Smooth muscle cell (in vitro differentiated cells): ENCODE measurements around the gene ZNF184. TPM values are rescaled to one million over a fixed set of nuclear protein-coding genes. Genes with fewer than 3 reads are reported as not detected.

Source experiments
- DNase-seq: peaks from one replicate; lab custom pipeline; 2025; ENCODE audit not compliant: unreplicated experiment; lab: John Stamatoyannopoulos, UW
- H2AFZ ChIP-seq: fragments of 200-600 bp; sonication (generic); 2 replicates; pipeline ENCODE4 v1.6.0; 2016; ENCODE audit warnings: antibody characterized with exemption, low read depth, mild to moderate bottlenecking
- H3F3A ChIP-seq: fragments of 200-600 bp; sonication (generic); 2 replicates; pipeline ENCODE4 v1.6.0; 2017; ENCODE audit warnings: antibody characterized with exemption, low read depth
- H3K27ac ChIP-seq: fragments of 200-600 bp; sonication (generic); 2 replicates; pipeline ENCODE4 v1.5.1; 2016; ENCODE audit warnings: low read depth, mild to moderate bottlenecking
- H3K27me3 ChIP-seq: fragments of 200-600 bp; sonication (generic); 2 replicates; pipeline ENCODE4 v1.6.1; 2016; ENCODE audit warnings: low read depth, mild to moderate bottlenecking
- H3K36me3 ChIP-seq: fragments of 200-600 bp; sonication (generic); 2 replicates; pipeline ENCODE4 v1.5.1; 2016; ENCODE audit warnings: low read depth
- H3K4me1 ChIP-seq: fragments of 200-600 bp; sonication (generic); 2 replicates; pipeline ENCODE4 v1.5.1; 2016; ENCODE audit warnings: low read depth
- H3K4me2 ChIP-seq: fragments of 200-600 bp; sonication (generic); 2 replicates; pipeline ENCODE4 v1.6.0; 2016; ENCODE audit warnings: mild to moderate bottlenecking
- H3K4me3 ChIP-seq: fragments of 200-600 bp; sonication (generic); 2 replicates; pipeline ENCODE4 v1.5.1; 2016; ENCODE audit warnings: mild to moderate bottlenecking
- H3K79me2 ChIP-seq: fragments of 200-600 bp; sonication (generic); 2 replicates; pipeline ENCODE4 v1.6.0; 2016; ENCODE audit warnings: low read depth, mild to moderate bottlenecking
- H3K9ac ChIP-seq: fragments of 200-600 bp; sonication (generic); 2 replicates; pipeline ENCODE4 v1.6.0; 2016; ENCODE audit warnings: low read depth
- H3K9me3 ChIP-seq: fragments of 200-600 bp; sonication (generic); replicated peaks from 2 replicates; pipeline ENCODE4 v1.5.1; 2016; ENCODE audit warnings: low read depth
- H4K20me1 ChIP-seq: fragments of 200-600 bp; sonication (generic); 2 replicates; pipeline ENCODE4 v1.6.0; 2016; ENCODE audit warnings: low read depth
- CTCF ChIP-seq: fragments of 200-600 bp; sonication (generic); IDR thresholded peaks from 2 replicates; pipeline ENCODE4 v1.5.1; 2017; ENCODE audit warnings: borderline replicate concordance, mild to moderate bottlenecking, antibody characterized with exemption; ENCODE audit not compliant: insufficient read depth, poor library complexity, severe bottlenecking
- WGBS: methylation state at CpG from one replicate; pipeline ENCODE4 v1.1.7; 2016; ENCODE audit warnings: low lambda C conversion rate; 5-methylcytosine and 5-hydroxymethylcytosine counted together
- polyA plus RNA-seq: library from polyadenylated mRNA; unstranded; fragments of >200 nt; fragmentation: Nextera tagmentation; extraction: Ambion mirVana; gene quantifications from 2 replicates; pipeline ENCODE4 v1.2.1, GENCODE V29; 2016
- total RNA-seq: library from RNA; depleted of rRNA; stranded (reverse); fragments of >200 nt; gene quantifications from 2 replicates; pipeline ENCODE4 v1.2.3, GENCODE V29; 2014

Gene ZNF184
- total and polyA plus RNA-seq, 2 experiments from 2014 or later = 7.8 to 9.9 TPM

GRCh38 chr6:27468334-27468733, 4.6 kb downstream of the ZNF184 start:
- peak overlapping the region; percentile 54 for H3K4me2 ChIP-seq
- no peaks in the 10 kb centered on the region for H3F3A ChIP-seq
- peaks cover 14% of the 10 kb centered on the region for H3K4me1 ChIP-seq
- H3K79me2 ChIP-seq = peaks cover 35% of the 10 kb centered on the region
- no peak overlapping the region for H2AFZ ChIP-seq
- no peaks in the 10 kb centered on the region for H3K27me3 ChIP-seq
- DNase-seq = no peak
- no peak overlapping the region for H3K9ac ChIP-seq
- H3K4me3 ChIP-seq = no peak overlapping the region
- no peak overlapping the region for H3K27ac ChIP-seq
- peaks cover 27% of the 10 kb centered on the region for H3K36me3 ChIP-seq
- no peaks in the 10 kb centered on the region for H3K9me3 ChIP-seq
- no peaks in the 10 kb centered on the region for H4K20me1 ChIP-seq
- TF ChIP-seq CTCF = no peak

- Histone ChIP-seq H3K36me3 (peaks cover 100% of the 10 kb centered on the region), H4K20me1 (no peaks in the 10 kb centered on the region), H3K9ac (no peak overlapping the region), H2AFZ (no peak overlapping the region), H3K27ac (no peak overlapping the region), H3K4me2 (no peak overlapping the region), H3F3A (no peaks in the 10 kb centered on the region), H3K4me3 (no peak overlapping the region), H3K9me3 (peaks cover 96% of the 10 kb centered on the region), H3K4me1 (no peaks in the 10 kb centered on the region), H3K79me2 (no peaks in the 10 kb centered on the region), H3K27me3 (no peaks in the 10 kb centered on the region)
- no peak for TF ChIP-seq CTCF
- DNase-seq = no peak
- WGBS = 95% methylated on average over 3 of the region's 3 CpGs
These were observed 20.4 kb downstream of the ZNF184 start for GRCh38 chr6:27452496-27452897.

GRCh38 chr6:27451660-27452390, 21.1 kb downstream of the ZNF184 start:
- no peaks in the 10 kb centered on the region for H3K79me2 ChIP-seq
- 98% methylated on average over 9 of the region's 9 CpGs for WGBS
- peaks cover 93% of the 10 kb centered on the region for H3K36me3 ChIP-seq
- peak overlapping the region; percentile 1 for H3K4me3 ChIP-seq
- no peak overlapping the region for H3K27ac ChIP-seq
- H3K4me2 ChIP-seq = no peak overlapping the region
- H3K4me1 ChIP-seq = no peaks in the 10 kb centered on the region
- no peak overlapping the region for H2AFZ ChIP-seq
- TF ChIP-seq CTCF = no peak
- peaks cover 93% of the 10 kb centered on the region for H3K9me3 ChIP-seq
- no peaks in the 10 kb centered on the region for H3F3A ChIP-seq
- no peak for DNase-seq
- no peaks in the 10 kb centered on the region for H3K27me3 ChIP-seq
- no peaks in the 10 kb centered on the region for H4K20me1 ChIP-seq
- no peak overlapping the region for H3K9ac ChIP-seq

GRCh38 chr6:27448456-27448855, 24.4 kb downstream of the ZNF184 start:
- H3K4me2 ChIP-seq = no peak overlapping the region
- H3K4me3 ChIP-seq = no peak overlapping the region
- no peak for DNase-seq
- peaks cover 59% of the 10 kb centered on the region for H3K9me3 ChIP-seq
- no peaks in the 10 kb centered on the region for H3K79me2 ChIP-seq
- no peak for TF ChIP-seq CTCF
- no peaks in the 10 kb centered on the region for H3F3A ChIP-seq
- H3K4me1 ChIP-seq = no peaks in the 10 kb centered on the region
- no peak overlapping the region for H2AFZ ChIP-seq
- H3K27me3 ChIP-seq = no peaks in the 10 kb centered on the region
- peaks cover 59% of the 10 kb centered on the region for H3K36me3 ChIP-seq
- no peak overlapping the region for H3K9ac ChIP-seq
- 100% methylated on average over 1 of the region's 1 CpG for WGBS
- H4K20me1 ChIP-seq = no peaks in the 10 kb centered on the region
- H3K27ac ChIP-seq = no peak overlapping the region
